ENCODE data around the gene DGKG. TPM values are rescaled to one million over a fixed set of nuclear protein-coding genes. Genes with fewer than 3 reads are reported as not detected.

DGKG gene
- total RNA-seq, 6 experiments from 2014 or later = 1.5 to 3.6 (median 2.0) TPM

DNA sequence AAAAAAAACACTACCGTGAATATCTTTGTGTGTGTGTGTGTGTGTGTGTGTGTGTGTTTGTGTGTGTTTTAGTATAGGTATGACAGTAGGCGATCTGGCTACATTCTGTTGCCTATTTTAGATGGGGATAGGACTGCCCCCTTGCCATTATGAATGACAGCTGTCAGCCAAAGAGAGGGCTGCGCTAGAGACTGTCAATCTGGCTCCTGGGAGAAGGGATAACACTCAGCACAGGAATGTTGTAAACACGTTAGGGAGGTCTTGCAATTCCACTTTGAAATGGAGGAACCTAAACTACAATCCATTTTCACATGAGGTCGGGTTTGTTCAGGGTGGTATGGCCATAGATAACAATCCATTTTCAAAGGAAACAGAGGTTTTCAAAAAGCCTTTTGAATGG is 239.0 kb downstream of the DGKG start:
- DNase-seq (no peak), ATAC-seq (no peak)
- 47% methylated on average over 5 of the region's 5 CpGs for WGBS (ENCODE audit: insufficient coverage, low coverage, low lambda C conversion rate, missing lambda C conversion rate)
- TF ChIP-seq POLR2A (IDR thresholded peaks at IDR 0.05) = no peak
- TF ChIP-seq, protein P1, sequence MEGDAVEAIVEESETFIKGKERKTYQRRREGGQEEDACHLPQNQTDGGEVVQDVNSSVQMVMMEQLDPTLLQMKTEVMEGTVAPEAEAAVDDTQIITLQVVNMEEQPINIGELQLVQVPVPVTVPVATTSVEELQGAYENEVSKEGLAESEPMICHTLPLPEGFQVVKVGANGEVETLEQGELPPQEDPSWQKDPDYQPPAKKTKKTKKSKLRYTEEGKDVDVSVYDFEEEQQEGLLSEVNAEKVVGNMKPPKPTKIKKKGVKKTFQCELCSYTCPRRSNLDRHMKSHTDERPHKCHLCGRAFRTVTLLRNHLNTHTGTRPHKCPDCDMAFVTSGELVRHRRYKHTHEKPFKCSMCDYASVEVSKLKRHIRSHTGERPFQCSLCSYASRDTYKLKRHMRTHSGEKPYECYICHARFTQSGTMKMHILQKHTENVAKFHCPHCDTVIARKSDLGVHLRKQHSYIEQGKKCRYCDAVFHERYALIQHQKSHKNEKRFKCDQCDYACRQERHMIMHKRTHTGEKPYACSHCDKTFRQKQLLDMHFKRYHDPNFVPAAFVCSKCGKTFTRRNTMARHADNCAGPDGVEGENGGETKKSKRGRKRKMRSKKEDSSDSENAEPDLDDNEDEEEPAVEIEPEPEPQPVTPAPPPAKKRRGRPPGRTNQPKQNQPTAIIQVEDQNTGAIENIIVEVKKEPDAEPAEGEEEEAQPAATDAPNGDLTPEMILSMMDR (IDR thresholded peaks at IDR 0.05) = no peak
- H3K4me3 ChIP-seq = no peak overlapping the region
- intact Hi-C loops (cut with DNase I) = no loop called here
- H3K27me3 ChIP-seq = no peaks in the 10 kb centered on the region
- H3K27ac ChIP-seq = no peak overlapping the region
- H3K9me3 ChIP-seq = no peaks in the 10 kb centered on the region
- no peaks in the 10 kb centered on the region for H3K36me3 ChIP-seq
- H3K4me1 ChIP-seq = no peaks in the 10 kb centered on the region

DNA sequence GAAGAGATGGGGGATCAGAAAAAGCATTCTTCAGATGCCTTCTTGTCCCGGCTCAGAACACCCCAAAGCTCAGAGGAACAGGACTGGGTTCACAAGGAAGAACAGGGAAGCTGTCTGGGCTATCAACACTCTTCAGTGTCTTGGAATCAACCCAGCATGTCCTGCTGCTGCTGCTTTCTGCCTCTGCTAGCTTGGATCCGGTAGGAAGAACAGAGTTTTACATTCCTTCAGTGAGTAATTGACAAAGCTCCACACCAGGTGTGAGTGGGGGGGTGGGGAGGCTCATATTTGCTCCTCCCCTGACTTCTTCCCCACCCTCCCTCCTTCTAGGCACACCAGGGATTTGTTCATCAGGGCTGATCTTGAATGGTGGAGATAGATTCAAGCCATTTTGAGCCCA is 240.1 kb downstream of the DGKG start:
- Histone ChIP-seq H3K36me3 (no peaks in the 10 kb centered on the region), H3K4me3 (no peak overlapping the region), H3K27ac (no peak overlapping the region), H3K27me3 (no peaks in the 10 kb centered on the region), H3K9me3 (no peaks in the 10 kb centered on the region), H3K4me1 (no peaks in the 10 kb centered on the region)
- WGBS (ENCODE audit: insufficient coverage, low coverage, low lambda C conversion rate, missing lambda C conversion rate) = 43% methylated on average over 2 of the region's 2 CpGs
- ATAC-seq = no peak
- no peak for DNase-seq
- TF ChIP-seq, protein P1 (IDR thresholded peaks at IDR 0.05) = no peak
- TF ChIP-seq POLR2A (IDR thresholded peaks at IDR 0.05) = no peak
- intact Hi-C loops (cut with DNase I) = no loop called here

DNA sequence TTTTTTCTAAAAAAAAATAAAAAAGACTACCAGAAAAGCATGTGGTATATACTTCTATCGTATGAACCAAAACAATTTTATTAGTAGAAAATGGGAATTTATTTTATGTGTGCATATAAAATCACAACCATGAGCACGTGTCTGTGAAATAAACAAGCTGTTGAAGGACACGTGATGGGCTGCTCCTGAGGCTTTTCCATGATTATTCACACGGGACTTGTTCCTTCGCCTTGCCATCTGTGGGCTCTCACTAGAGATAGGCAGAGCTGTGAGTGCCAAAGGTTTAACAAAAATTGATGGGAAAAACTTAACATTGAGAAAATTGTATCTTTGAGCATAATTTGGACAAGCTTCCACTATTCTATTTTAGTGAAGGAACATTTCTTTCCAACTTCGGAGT is 240.8 kb downstream of the DGKG start:
- DNase-seq = no peak
- Histone ChIP-seq H3K4me3 (no peak overlapping the region), H3K4me1 (no peaks in the 10 kb centered on the region), H3K9me3 (no peaks in the 10 kb centered on the region), H3K36me3 (no peaks in the 10 kb centered on the region), H3K27me3 (no peaks in the 10 kb centered on the region), H3K27ac (no peak overlapping the region)
- ATAC-seq = no peak
- TF ChIP-seq POLR2A (IDR thresholded peaks at IDR 0.05) = no peak
- TF ChIP-seq, protein P1 (IDR thresholded peaks at IDR 0.05) = no peak
- 55% methylated on average over 6 of the region's 6 CpGs for WGBS (ENCODE audit: insufficient coverage, low coverage, low lambda C conversion rate, missing lambda C conversion rate)
- intact Hi-C loops (cut with DNase I) = no loop called here

DNA sequence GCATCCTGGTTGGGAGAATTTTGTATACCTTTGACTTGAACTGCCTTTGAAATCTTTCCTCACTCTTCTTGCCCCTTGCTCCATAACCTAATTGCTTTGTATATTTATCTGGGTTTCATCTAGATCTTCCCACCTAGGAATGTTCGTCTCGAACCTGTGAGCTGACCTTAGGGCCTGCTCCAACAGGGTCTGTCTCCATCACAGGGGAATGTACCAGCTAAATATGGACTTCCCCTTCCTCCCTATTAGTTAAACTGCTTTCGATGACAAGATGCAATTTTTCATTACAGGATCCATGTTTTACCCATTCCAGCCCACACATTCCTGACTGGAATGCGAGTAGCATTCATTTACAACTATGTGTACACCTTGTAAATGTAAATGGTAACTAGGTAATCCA is 242.5 kb downstream of the DGKG start:
- H3K27ac ChIP-seq = no peak overlapping the region
- H3K36me3 ChIP-seq = no peaks in the 10 kb centered on the region
- H3K27me3 ChIP-seq = no peaks in the 10 kb centered on the region
- no peak for ATAC-seq
- TF ChIP-seq, protein P1 (IDR thresholded peaks at IDR 0.05) = no peak
- TF ChIP-seq POLR2A (IDR thresholded peaks at IDR 0.05) = no peak
- no peaks in the 10 kb centered on the region for H3K9me3 ChIP-seq
- WGBS (ENCODE audit: insufficient coverage, low coverage, low lambda C conversion rate, missing lambda C conversion rate) = 53% methylated on average over 4 of the region's 4 CpGs
- no peak for DNase-seq
- H3K4me1 ChIP-seq = no peaks in the 10 kb centered on the region
- H3K4me3 ChIP-seq = no peak overlapping the region
- intact Hi-C loops (cut with DNase I) = no loop called here

DNA sequence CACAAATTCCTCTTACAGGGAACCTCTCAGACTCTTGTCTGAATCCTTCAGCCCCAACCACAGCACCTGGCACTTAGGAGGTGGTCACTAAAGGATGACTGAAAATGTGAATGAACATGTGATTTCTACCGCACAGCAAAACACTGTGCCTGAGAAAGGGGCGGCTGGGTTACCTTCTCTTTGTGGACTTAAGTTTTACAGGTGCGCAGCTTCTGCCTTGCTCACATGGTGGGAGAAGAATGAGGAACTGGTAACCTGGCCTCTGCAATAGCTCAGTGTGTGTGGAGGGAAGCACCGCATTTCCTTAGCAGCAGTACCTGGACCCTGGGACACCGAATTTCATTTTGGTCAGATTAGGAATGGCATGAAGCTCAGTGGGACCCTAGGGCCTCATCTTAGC is 243.3 kb downstream of the DGKG start:
- TF ChIP-seq, protein P1 (IDR thresholded peaks at IDR 0.05) = no peak
- no peak for TF ChIP-seq POLR2A (IDR thresholded peaks at IDR 0.05)
- no peaks in the 10 kb centered on the region for H3K27me3 ChIP-seq
- no peaks in the 10 kb centered on the region for H3K9me3 ChIP-seq
- no peaks in the 10 kb centered on the region for H3K36me3 ChIP-seq
- H3K27ac ChIP-seq = no peak overlapping the region
- no peak for ATAC-seq
- DNase-seq = no peak
- H3K4me1 ChIP-seq = no peaks in the 10 kb centered on the region
- WGBS (ENCODE audit: insufficient coverage, low coverage, low lambda C conversion rate, missing lambda C conversion rate) = 73% methylated on average over 3 of the region's 5 CpGs
- no peak overlapping the region for H3K4me3 ChIP-seq
- intact Hi-C loops (cut with DNase I) = no loop called here

All from right lobe of liver (tissue), 6 donors.